Ovary (tissue), 9 donors: ENCODE data around the gene ZCWPW1. TPM values are rescaled to one million over a fixed set of nuclear protein-coding genes. Genes with fewer than 3 reads are reported as not detected.
A peak's percentile ranks its signal among the peaks of the same experiment; 100 is the strongest.

Source experiments
- DNase-seq, 5 donors: peaks; one replicate each; pipeline ENCODE4 v3.0.0-alpha.2; 2019 to 2020
- H3K27ac ChIP-seq, 2 donors: fragments of 200-600 bp; one replicate each; pipeline versions ENCODE4 v1.5.1 to v1.8.0; 2019 to 2022
- H3K27me3 ChIP-seq: fragments of 200-600 bp; one replicate; pipeline ENCODE4 v1.8.0; 2022
- H3K36me3 ChIP-seq: fragments of 200-600 bp; sonication (generic); one replicate; pipeline ENCODE4 v1.5.1; 2019
- H3K4me1 ChIP-seq: one replicate; pipeline ENCODE4 v1.8.1; 2013; ENCODE audit warnings: mild to moderate bottlenecking, moderate library complexity; ENCODE audit not compliant: insufficient read depth
- H3K4me3 ChIP-seq: fragments of 200-600 bp; sonication (generic); one replicate; pipeline ENCODE4 v1.5.1; 2017
- H3K9me3 ChIP-seq, 2 donors: fragments of 200-600 bp in 1 of 2; sonication (generic) in 1 of 2; one replicate each; pipeline versions ENCODE4 v1.5.1 to v1.8.1; 2013 to 2019; ENCODE audit warnings: mild to moderate bottlenecking in 1 of 2, moderate library complexity in 1 of 2
- EP300 ChIP-seq: sonication (generic); formaldehyde crosslinking; IDR thresholded peaks from one replicate; pipeline ENCODE4 v1.6.1; 2017; ENCODE audit warnings: antibody characterized with exemption
- POLR2A ChIP-seq: fragments of 450-650 bp; IDR thresholded peaks from one replicate; pipeline ENCODE4 v1.6.1; 2017; ENCODE audit warnings: antibody characterized with exemption, mild to moderate bottlenecking, moderate library complexity
- WGBS, 3 donors: extraction: QIAGEN DNeasy Blood & Tissue Kit in 1 of 3; methylation state at CpG; one replicate each; pipeline versions ENCODE4 v1.1.5 to v1.1.7; 2013 to 2017; 5-methylcytosine and 5-hydroxymethylcytosine counted together
- intact Hi-C, 4 donors: fragments of 100-400 bp; cut with DNase I; formaldehyde crosslinking; loops; one replicate each; pipeline versions ENCODE4 v1.11.0 to v1.15.1; 2022 to 2023
- polyA plus RNA-seq, 2 donors: library from polyadenylated mRNA; stranded (reverse); fragments of 200-250 nt in 1 of 2; fragments of 350-450 nt in 1 of 2; fragmentation: Illumina TruSeq in 1 of 2; extraction: RNeasy Lipid Tissue Mini Kit (QIAGEN cat#74804) in 1 of 2; gene quantifications; one replicate each; pipeline ENCODE4 v1.2.3, GENCODE V29; 2013 to 2014
- total RNA-seq, 7 donors: library from RNA; depleted of rRNA in 2 of 7; stranded (reverse); fragments of >200 nt in 2 of 7; fragmentation: NEBNext Ultra II Directional in 3 of 7; extraction: Animal tissue kit (Norgen Biotek cat#: 25700) in 3 of 7; gene quantifications; one replicate each; pipeline versions ENCODE4 v1.1.0 to v1.2.4, GENCODE V29; 2016 to 2023
- TF ChIP-seq, protein P1 (sequence below), 3 donors: fragments of 450-650 bp in 2 of 3; fragments of 200-600 bp in 1 of 3; IDR thresholded peaks; one replicate each; pipeline versions ENCODE4 v1.5.1 to v1.8.0; 2016 to 2022; ENCODE audit warnings: antibody characterized with exemption in 3 of 3, mild to moderate bottlenecking in 1 of 3
- donor health status: DM: no; HTN: no; CAD: no; lungs with moderate emphysema.
- donor health status: DM: no; HTN: no; CAD: no.
- donor health status: Bipolar disorder and iron deficiency.
- donor health status: DM: yes; HTN: yes; CAD: no.
- donor health status: DM: no; HTN: no; CAD: no.
- donor health status: DM: yes; HTN: yes; CAD: no.

Gene ZCWPW1
- total and polyA plus RNA-seq, 9 donors: 2.6 to 9.3 (median 6.2) TPM

DNA sequence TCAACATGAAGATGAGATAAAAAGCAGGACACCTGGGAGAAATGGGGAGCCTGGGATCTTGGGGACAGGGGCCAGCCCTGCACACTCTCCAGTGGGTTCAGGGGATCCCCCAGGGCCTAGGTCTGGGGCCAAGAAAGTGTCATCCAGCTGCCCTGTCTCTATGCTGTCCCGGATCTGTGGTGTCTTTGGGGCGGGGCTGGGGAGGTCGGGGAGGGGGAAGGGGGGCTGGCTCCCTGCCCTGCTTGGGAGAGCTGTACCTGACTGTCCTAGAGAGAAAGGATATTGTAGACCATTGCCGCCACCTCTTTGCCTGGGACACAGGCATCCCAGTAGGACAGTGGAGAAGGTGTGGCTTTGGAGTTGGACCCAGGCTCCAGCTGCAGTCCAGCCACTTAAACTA is 42.5 kb upstream of the ZCWPW1 start:
- TF ChIP-seq EP300 (no peak), POLR2A (no peak)
- TF ChIP-seq, protein P1, sequence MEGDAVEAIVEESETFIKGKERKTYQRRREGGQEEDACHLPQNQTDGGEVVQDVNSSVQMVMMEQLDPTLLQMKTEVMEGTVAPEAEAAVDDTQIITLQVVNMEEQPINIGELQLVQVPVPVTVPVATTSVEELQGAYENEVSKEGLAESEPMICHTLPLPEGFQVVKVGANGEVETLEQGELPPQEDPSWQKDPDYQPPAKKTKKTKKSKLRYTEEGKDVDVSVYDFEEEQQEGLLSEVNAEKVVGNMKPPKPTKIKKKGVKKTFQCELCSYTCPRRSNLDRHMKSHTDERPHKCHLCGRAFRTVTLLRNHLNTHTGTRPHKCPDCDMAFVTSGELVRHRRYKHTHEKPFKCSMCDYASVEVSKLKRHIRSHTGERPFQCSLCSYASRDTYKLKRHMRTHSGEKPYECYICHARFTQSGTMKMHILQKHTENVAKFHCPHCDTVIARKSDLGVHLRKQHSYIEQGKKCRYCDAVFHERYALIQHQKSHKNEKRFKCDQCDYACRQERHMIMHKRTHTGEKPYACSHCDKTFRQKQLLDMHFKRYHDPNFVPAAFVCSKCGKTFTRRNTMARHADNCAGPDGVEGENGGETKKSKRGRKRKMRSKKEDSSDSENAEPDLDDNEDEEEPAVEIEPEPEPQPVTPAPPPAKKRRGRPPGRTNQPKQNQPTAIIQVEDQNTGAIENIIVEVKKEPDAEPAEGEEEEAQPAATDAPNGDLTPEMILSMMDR (IDR thresholded peaks at IDR 0.05): no peak
- Histone ChIP-seq H3K4me1 (peaks cover 7% of the 10 kb centered on the region), H3K27me3 (no peaks in the 10 kb centered on the region), H3K9me3 (no peaks in the 10 kb centered on the region), H3K4me3 (no peak overlapping the region), H3K27ac (no peak overlapping the region), H3K36me3 (no peaks in the 10 kb centered on the region)
- intact Hi-C loops: loop anchor here (5.0 to 10.0 kb wide), 5 partner anchors 91 to 614 kb away; partner anchors contain the start of genes TRIP6 (in 2 of the 4), GIGYF1 (in 1 of the 4), SLC12A9 (in 1 of the 4) and TRIM56 (in 1 of the 4)
- no peak for DNase-seq
- WGBS, 3 donors: 50 to 56% (median 52%) methylated on average over 4 of the region's 4 CpGs

DNA sequence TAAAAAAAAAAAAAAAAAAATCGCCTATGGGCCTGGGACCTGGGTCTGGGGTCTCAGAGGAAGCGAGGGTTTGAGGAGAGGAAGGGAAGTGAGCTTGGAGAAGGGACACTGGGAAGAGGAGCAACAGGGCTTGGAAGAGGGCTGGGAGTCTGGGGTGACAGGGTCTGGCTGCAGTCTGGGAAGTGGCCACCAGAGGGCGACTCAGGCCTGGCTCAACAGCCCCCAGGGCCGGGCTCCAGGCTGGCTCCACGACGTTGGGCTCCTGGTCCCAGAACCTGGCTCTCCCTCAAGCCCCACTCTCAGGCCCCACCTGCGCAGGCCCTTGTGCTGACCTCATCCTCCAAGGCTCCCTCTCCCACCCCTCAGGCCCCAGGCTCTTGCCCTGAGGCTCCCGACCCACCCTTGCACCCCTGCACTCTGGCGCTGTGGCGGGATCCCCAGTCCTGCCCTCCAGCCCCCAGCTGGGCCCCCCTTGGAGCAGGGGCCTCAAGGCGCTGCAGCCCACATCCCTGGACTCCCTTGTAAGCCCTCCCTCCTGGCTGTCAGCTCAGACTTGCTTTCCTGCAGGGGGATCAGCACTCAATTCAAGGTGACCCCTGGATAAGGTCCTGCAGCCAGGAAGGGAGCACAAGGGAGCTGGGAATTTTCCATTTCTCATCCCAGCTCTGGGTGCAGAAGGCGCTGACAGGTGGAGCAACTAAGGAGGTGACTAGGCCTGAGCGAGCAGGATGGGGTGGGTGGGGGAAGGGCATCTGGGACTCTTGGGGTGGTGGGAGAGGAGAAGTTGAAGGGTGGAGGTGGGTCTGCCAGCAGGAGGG is 40.9 kb upstream of the ZCWPW1 start:
- 26 to 30% (median 26%) methylated on average over 13 of the region's 13 CpGs for WGBS, 3 donors

DNA sequence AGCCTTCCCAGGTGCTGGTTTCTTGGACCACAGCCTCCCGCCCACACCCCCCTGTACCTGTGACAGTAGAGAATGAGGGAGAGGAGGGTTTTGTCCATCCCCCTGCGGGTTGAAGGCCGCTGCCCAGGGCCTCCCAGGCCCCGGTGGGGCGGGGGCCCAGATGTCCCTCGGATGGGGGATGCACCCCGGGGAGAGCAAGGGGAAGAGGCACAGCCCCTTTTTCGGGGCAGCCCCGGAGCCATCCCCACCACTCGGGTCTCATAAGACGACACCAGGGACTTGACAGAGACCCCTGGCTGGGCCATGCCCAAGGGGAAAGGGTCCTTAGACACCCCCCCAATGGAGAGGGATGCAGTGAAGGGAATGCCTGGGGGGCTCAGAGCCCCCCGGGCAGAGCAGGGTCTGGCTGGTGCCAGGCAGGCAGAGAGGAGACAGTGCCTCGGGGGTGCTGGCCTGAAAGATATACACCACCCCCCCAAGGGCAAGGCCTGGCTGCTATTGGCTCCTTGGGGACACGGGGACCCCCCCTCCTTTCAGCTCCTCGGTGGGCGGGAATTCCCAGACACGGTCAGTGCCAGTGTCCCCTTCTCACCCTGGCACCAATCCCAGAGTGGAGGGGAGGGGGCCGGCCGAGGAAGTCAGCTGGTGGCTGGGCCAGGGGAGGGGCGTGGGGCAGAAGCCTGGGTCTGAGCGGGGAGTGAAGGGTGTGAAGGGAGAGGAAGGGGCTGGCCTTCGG is 39.3 kb upstream of the ZCWPW1 start:
- peak overlapping the region in 1 of 2 donors; percentile 28 for H3K27ac ChIP-seq
- no peaks in the 10 kb centered on the region for H3K9me3 ChIP-seq
- H3K36me3 ChIP-seq: no peaks in the 10 kb centered on the region
- TF ChIP-seq EP300 (no peak), POLR2A (no peak)
- TF ChIP-seq, protein P1 (IDR thresholded peaks at IDR 0.05): no peak
- H3K4me3 ChIP-seq: no peak overlapping the region
- intact Hi-C loops: loop anchor here in 3 of 4 donors (2.0 to 10.0 kb wide), 5 partner anchors 94 to 257 kb away; partner anchors contain the start of genes EPO (in 2 of the 3) and GIGYF1 (in 2 of the 3)
- no peaks in the 10 kb centered on the region for H3K27me3 ChIP-seq
- no peak for DNase-seq
- peaks cover 7% of the 10 kb centered on the region for H3K4me1 ChIP-seq
- 55 to 59% (median 59%) methylated on average over 19 to 22 of the region's 22 CpGs for WGBS, 3 donors

More for the DNA sequence above, 40.9 kb upstream of the ZCWPW1 start:
- no peaks in the 10 kb centered on the region for H3K9me3 ChIP-seq
- intact Hi-C loops: loop anchor here (2.0 to 10.0 kb wide), 8 partner anchors 93 to 615 kb away; partner anchors contain the start of genes GIGYF1 (in 3 of the 4), EPO (in 2 of the 4), TRIP6 (in 2 of the 4) and SLC12A9 (in 1 of the 4)
- no peaks in the 10 kb centered on the region for H3K27me3 ChIP-seq
- peak overlapping the region in 1 of 2 donors; percentile 42 for H3K27ac ChIP-seq
- H3K4me1 ChIP-seq: peaks cover 7% of the 10 kb centered on the region
- no peaks in the 10 kb centered on the region for H3K36me3 ChIP-seq
- peak; percentile 88 to 94 (median 92) for DNase-seq
- TF ChIP-seq, protein P1 (IDR thresholded peaks at IDR 0.05): peak; percentile 90 to 93 (median 92)
- no peak for TF ChIP-seq POLR2A
- H3K4me3 ChIP-seq: no peak overlapping the region
